Measurements from ENCODE around the gene MRPL18. TPM values are rescaled to one million over a fixed set of nuclear protein-coding genes. Genes with fewer than 3 reads are reported as not detected.

MRPL18 gene
- total and polyA plus RNA-seq, 5 donors, result 56.7 to 107 (median 64.9) TPM

Other genes with a start within 250 kb of the MRPL18 start
- gene SOD2, start 97.2 kb upstream of the MRPL18 start, total RNA-seq, result 100 to 1,000 TPM; 542 to 606 (median 589) TPM
- 341 TPM for gene SOD2, start 97.2 kb upstream of the MRPL18 start, polyA plus RNA-seq
- gene WTAP, start 63.0 kb upstream of the MRPL18 start, total RNA-seq, result 10 to 100 TPM; 52.0 to 61.0 (median 56.5) TPM
- 46.1 TPM for gene WTAP, start 63.0 kb upstream of the MRPL18 start, polyA plus RNA-seq
- gene ACAT2, start 28.4 kb upstream of the MRPL18 start, total RNA-seq, result 1 to 10 TPM; 4.7 to 7.9 (median 5.1) TPM
- 6.0 TPM for gene ACAT2, start 28.4 kb upstream of the MRPL18 start, polyA plus RNA-seq
- gene TCP1, start 865 bp upstream of the MRPL18 start, total RNA-seq, result 100 to 1,000 TPM; 134 to 161 (median 145) TPM
- 123 TPM for gene TCP1, start 865 bp upstream of the MRPL18 start, polyA plus RNA-seq
- under 1 TPM in 2 of 4 donors, not detected in 2; 0.24 to 0.31 TPM for gene PNLDC1, start 9.8 kb downstream of the MRPL18 start, total RNA-seq
- gene PNLDC1, start 9.8 kb downstream of the MRPL18 start, polyA plus RNA-seq, result 0.43 TPM
- gene MAS1, start 100.5 kb downstream of the MRPL18 start, total RNA-seq, result under 1 TPM in 2 of 4 donors, not detected in 2; 0.03 to 0.06 TPM
- 0.02 TPM for gene MAS1, start 100.5 kb downstream of the MRPL18 start, polyA plus RNA-seq
- 10 to 100 TPM; 41.4 to 48.9 (median 46.6) TPM for gene IGF2R, start 178.6 kb downstream of the MRPL18 start, total RNA-seq
- gene IGF2R, start 178.6 kb downstream of the MRPL18 start, polyA plus RNA-seq, result 19.6 TPM